Chondrocyte (in vitro differentiated cells): ENCODE measurements around the gene TRIM65. TPM values are rescaled to one million over a fixed set of nuclear protein-coding genes. Genes with fewer than 3 reads are reported as not detected.
A peak's percentile ranks its signal among the peaks of the same experiment; 100 is the strongest.

Experiments used
- DNase-seq: peaks from one replicate; pipeline ENCODE4 v3.0.0; 2021; ENCODE audit warnings: mixed read lengths, low spot score
- H3K27ac Mint-ChIP-seq: one replicate; pipeline ENCODE4 v1.8.0; 2021; ENCODE audit warnings: mild to moderate bottlenecking, moderate library complexity, mixed read lengths; ENCODE audit not compliant: unreplicated experiment
- H3K27me3 Mint-ChIP-seq: 2 replicates; pipeline ENCODE4 v1.8.0; 2021; ENCODE audit warnings: low read depth, mixed read lengths
- H3K36me3 Mint-ChIP-seq: 2 replicates; pipeline ENCODE4 v1.8.0; 2021; ENCODE audit warnings: low read depth, mixed read lengths
- H3K4me1 Mint-ChIP-seq: 2 replicates; pipeline ENCODE4 v1.8.0; 2021; ENCODE audit warnings: low read depth, mild to moderate bottlenecking, mixed read lengths
- H3K4me3 Mint-ChIP-seq: one replicate; pipeline ENCODE4 v1.8.0; 2021; ENCODE audit warnings: mild to moderate bottlenecking, moderate library complexity, mixed read lengths; ENCODE audit not compliant: unreplicated experiment
- H3K9me3 Mint-ChIP-seq: 2 replicates; pipeline ENCODE4 v1.8.0; 2021; ENCODE audit warnings: low read depth, mixed read lengths
- CTCF ChIP-seq: fragments of 200-600 bp; sonication (generic); IDR thresholded peaks from 2 replicates; pipeline ENCODE4 v1.5.0; 2021; ENCODE audit warnings: antibody characterized with exemption, mild to moderate bottlenecking, moderate library complexity
- long read RNA-seq: library from polyadenylated mRNA; stranded (forward); transcript quantifications from one replicate; pipeline ENCODE4 v2.0.0, GENCODE V29; 2021
- total RNA-seq: library from RNA; stranded (reverse); gene quantifications from 3 replicates; pipeline ENCODE4 v1.2.1, GENCODE V29; 2021

TRIM65 gene, protein sequence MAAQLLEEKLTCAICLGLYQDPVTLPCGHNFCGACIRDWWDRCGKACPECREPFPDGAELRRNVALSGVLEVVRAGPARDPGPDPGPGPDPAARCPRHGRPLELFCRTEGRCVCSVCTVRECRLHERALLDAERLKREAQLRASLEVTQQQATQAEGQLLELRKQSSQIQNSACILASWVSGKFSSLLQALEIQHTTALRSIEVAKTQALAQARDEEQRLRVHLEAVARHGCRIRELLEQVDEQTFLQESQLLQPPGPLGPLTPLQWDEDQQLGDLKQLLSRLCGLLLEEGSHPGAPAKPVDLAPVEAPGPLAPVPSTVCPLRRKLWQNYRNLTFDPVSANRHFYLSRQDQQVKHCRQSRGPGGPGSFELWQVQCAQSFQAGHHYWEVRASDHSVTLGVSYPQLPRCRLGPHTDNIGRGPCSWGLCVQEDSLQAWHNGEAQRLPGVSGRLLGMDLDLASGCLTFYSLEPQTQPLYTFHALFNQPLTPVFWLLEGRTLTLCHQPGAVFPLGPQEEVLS
- total RNA-seq, result 25.2 to 27.1 TPM (median 27.0 TPM) in 3 replicates
- long read RNA-seq, transcript TRIM65-201 (6 exons, 3,439 nt), result major isoform, 13 of 36 reads
- long read RNA-seq, partial matches to known transcripts, result 1 of 36 reads
- long read RNA-seq, other reads (novel, unspliced or antisense), result 17 of 36 reads

DNA sequence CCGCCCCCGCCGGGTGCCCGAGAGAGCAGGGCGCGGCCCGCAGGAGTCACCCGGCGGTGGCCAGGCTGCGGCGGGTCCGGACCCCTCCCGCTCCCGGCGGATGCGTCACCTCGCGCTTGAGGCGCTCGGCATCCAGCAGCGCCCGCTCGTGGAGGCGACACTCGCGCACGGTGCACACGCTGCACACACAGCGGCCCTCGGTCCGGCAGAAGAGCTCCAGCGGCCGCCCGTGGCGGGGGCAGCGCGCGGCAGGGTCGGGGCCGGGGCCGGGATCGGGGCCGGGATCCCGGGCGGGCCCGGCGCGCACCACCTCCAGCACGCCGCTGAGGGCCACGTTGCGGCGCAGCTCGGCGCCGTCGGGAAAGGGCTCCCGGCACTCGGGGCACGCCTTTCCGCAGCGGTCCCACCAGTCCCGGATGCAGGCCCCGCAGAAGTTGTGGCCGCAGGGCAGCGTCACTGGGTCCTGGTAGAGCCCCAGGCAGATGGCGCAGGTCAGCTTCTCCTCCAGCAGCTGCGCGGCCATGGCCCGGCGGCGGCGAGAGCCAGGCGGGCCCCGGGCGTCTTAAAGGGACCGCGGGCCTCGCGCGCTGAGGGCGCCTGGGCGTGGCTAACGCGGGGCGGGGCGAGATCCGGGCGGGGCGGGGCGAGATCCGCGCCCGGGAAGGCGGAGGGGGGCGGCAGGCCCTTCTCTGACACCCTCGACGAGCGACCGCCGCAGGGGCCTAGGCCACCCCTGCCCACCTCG is at the start of gene TRIM65:
TRIM65 (minus strand) TSS at position 537 of the 745 bp plus-strand sequence; CDS start at position 523, 14 bp downstream.
- Mint-ChIP-seq H3K9me3 (no peaks in the 10 kb centered on the region), H3K36me3 (peaks cover 8% of the 10 kb centered on the region), H3K27me3 (no peaks in the 10 kb centered on the region), H3K4me1 (peaks cover 27% of the 10 kb centered on the region), H3K4me3 (peak within 1 kb of the TSS; percentile 80), H3K27ac (peak within 1 kb of the TSS; percentile 80)
- DNase-seq, result no peak
- TF ChIP-seq CTCF, result peak; percentile 72

- TF ChIP-seq CTCF, result no peak
- no peak for DNase-seq
- Mint-ChIP-seq H3K27ac (no peak overlapping the region), H3K4me3 (no peak overlapping the region), H3K36me3 (peaks cover 25% of the 10 kb centered on the region), H3K27me3 (no peaks in the 10 kb centered on the region), H3K4me1 (peaks cover 14% of the 10 kb centered on the region), H3K9me3 (no peaks in the 10 kb centered on the region)
Measured at GRCh38 chr17:75945211-75945610, 48.5 kb upstream of the TRIM65 start.

- Mint-ChIP-seq H3K27ac (no peak overlapping the region), H3K9me3 (no peaks in the 10 kb centered on the region), H3K4me3 (no peak overlapping the region), H3K4me1 (peaks cover 16% of the 10 kb centered on the region), H3K27me3 (no peaks in the 10 kb centered on the region), H3K36me3 (peaks cover 16% of the 10 kb centered on the region)
- no peak for TF ChIP-seq CTCF
- DNase-seq, result no peak
Measured at GRCh38 chr17:75943491-75943890, 46.7 kb upstream of the TRIM65 start.

GRCh38 chr17:75942473-75942872 is 45.7 kb upstream of the TRIM65 start:
- Mint-ChIP-seq H3K27ac (no peak overlapping the region), H3K4me3 (no peak overlapping the region), H3K4me1 (peaks cover 16% of the 10 kb centered on the region), H3K27me3 (no peaks in the 10 kb centered on the region), H3K9me3 (no peaks in the 10 kb centered on the region), H3K36me3 (peaks cover 12% of the 10 kb centered on the region)
- TF ChIP-seq CTCF, result no peak
- DNase-seq, result no peak

GRCh38 chr17:75941442-75941819 is 44.7 kb upstream of the TRIM65 start:
- Mint-ChIP-seq H3K4me1 (peaks cover 16% of the 10 kb centered on the region), H3K27ac (peak overlapping the region; percentile 81), H3K9me3 (no peaks in the 10 kb centered on the region), H3K27me3 (no peaks in the 10 kb centered on the region), H3K4me3 (peak overlapping the region; percentile 94), H3K36me3 (peaks cover 8% of the 10 kb centered on the region)
- peak; percentile 15 for DNase-seq
- no peak for TF ChIP-seq CTCF
